ENCODE results near the gene KCNN4. TPM values are rescaled to one million over a fixed set of nuclear protein-coding genes. Genes with fewer than 3 reads are reported as not detected.

KCNN4 gene
- total RNA-seq, 1 experiment from 2014 or later: 3.0 TPM

DNA sequence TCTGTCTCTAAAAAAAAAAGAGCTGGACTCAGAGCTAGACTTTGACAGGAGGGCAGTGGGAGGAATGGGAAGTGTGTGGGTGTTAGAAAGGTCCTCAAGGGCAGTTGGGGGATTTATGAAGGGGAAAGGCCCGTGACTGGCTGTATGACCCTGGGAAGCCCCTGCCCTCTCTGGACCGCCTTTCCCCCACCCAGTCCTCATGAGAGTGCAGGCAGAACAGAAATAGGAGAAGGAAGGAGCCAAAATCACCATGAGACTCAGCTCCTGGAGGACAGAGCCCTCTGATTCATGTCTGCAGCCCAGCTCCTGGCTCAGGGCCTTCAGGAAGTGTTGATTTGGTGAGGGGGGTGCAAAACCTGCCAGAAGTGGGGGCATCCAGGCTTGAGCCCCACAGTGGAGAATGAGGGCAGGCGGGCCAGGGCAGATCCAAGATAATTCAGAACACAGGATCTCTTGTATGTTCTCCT lies 17.3 kb downstream of the KCNN4 start:
- no peak for DNase-seq
- Histone ChIP-seq H3K9me3 (no peaks in the 10 kb centered on the region), H3K4me1 (peaks cover 5% of the 10 kb centered on the region; the same call in 1 of the 2 replicates), H3K36me3 (ENCODE audit: control insufficient read depth, insufficient read depth, low read length) (peaks cover 1% of the 10 kb centered on the region; the same call in 1 of the 2 replicates), H3K4me3 (ENCODE audit: low read depth, low read length) (no peak overlapping the region), H3K27me3 (replicated peaks; ENCODE audit: control insufficient read depth, insufficient read depth, low read length) (no peaks in the 10 kb centered on the region)
- no peak overlapping the region for H3K4me3 Mint-ChIP-seq (ENCODE audit: unreplicated experiment)
- BruUV-seq (replicated peaks): no TSS peak
- intact Hi-C loops (cut with micrococcal nuclease; ENCODE audit: unreplicated experiment): no loop called here
- no peak overlapping the region for H3K27ac Mint-ChIP-seq (ENCODE audit: unreplicated experiment)
- no peaks in the 10 kb centered on the region for H3K27me3 Mint-ChIP-seq (ENCODE audit: insufficient read depth, unreplicated experiment)
- peaks cover 19% of the 10 kb centered on the region for H3K4me1 Mint-ChIP-seq (ENCODE audit: low read depth, unreplicated experiment)
- H3K9me3 Mint-ChIP-seq (ENCODE audit: unreplicated experiment): no peaks in the 10 kb centered on the region
- ChIA-PET POLR2A (interaction anchor here (0.6 kb wide), 1 partner anchor 9 kb away, joined by 3 read pairs; no protein-coding TSS in a partner anchor), CTCF (interaction anchor here (1.5 kb wide), 1 partner anchor 18 kb away, joined by 3 read pairs; no protein-coding TSS in a partner anchor)
- TF ChIP-seq, protein P1, sequence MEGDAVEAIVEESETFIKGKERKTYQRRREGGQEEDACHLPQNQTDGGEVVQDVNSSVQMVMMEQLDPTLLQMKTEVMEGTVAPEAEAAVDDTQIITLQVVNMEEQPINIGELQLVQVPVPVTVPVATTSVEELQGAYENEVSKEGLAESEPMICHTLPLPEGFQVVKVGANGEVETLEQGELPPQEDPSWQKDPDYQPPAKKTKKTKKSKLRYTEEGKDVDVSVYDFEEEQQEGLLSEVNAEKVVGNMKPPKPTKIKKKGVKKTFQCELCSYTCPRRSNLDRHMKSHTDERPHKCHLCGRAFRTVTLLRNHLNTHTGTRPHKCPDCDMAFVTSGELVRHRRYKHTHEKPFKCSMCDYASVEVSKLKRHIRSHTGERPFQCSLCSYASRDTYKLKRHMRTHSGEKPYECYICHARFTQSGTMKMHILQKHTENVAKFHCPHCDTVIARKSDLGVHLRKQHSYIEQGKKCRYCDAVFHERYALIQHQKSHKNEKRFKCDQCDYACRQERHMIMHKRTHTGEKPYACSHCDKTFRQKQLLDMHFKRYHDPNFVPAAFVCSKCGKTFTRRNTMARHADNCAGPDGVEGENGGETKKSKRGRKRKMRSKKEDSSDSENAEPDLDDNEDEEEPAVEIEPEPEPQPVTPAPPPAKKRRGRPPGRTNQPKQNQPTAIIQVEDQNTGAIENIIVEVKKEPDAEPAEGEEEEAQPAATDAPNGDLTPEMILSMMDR (IDR thresholded peaks at IDR 0.05; ENCODE audit: insufficient read depth in 1 of 2, low read depth in 1 of 2, low read length in 1 of 2, severe bottlenecking in 1 of 2, unreplicated experiment in 1 of 2): no peak
- H3K36me3 Mint-ChIP-seq (ENCODE audit: insufficient read depth, unreplicated experiment): peaks cover 11% of the 10 kb centered on the region

GRCh38 chr19:43762814-43763213 lies 18.0 kb downstream of the KCNN4 start:
- POLR2A ChIA-PET: no interaction called here

DNA sequence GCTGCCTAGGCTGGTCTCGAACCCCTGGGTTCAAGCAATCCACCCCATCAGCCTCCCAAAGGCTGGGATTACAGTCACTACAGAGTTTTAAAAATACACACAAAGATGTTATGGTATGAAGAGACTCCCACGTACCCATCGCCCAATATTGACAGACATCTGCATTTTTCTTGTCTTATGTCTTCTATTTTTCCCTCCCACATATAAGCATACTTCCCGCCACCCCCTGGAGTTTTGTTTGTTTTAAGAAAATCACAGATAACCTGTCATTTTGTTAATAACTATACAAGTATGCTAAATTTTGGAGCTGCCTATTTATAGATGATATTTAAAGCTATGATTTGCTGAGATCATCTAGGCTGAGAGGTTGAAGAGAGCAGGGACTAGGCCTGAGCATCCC lies 19.8 kb downstream of the KCNN4 start:
- intact Hi-C loops (cut with micrococcal nuclease; ENCODE audit: unreplicated experiment): no loop called here
- Mint-ChIP-seq H3K36me3 (ENCODE audit: insufficient read depth, unreplicated experiment) (peaks cover 18% of the 10 kb centered on the region), H3K4me1 (ENCODE audit: low read depth, unreplicated experiment) (peaks cover 7% of the 10 kb centered on the region), H3K27me3 (ENCODE audit: insufficient read depth, unreplicated experiment) (no peaks in the 10 kb centered on the region), H3K9me3 (ENCODE audit: unreplicated experiment) (no peaks in the 10 kb centered on the region), H3K4me3 (ENCODE audit: unreplicated experiment) (no peak overlapping the region), H3K27ac (ENCODE audit: unreplicated experiment) (no peak overlapping the region)
- no peak for DNase-seq
- CTCF ChIA-PET: no interaction called here
- TF ChIP-seq, protein P1 (IDR thresholded peaks at IDR 0.05; ENCODE audit: insufficient read depth in 1 of 2, low read depth in 1 of 2, low read length in 1 of 2, severe bottlenecking in 1 of 2, unreplicated experiment in 1 of 2): no peak
- Histone ChIP-seq H3K4me3 (ENCODE audit: low read depth, low read length) (no peak overlapping the region), H3K4me1 (peaks cover 5% of the 10 kb centered on the region; the same call in 1 of the 2 replicates), H3K27me3 (replicated peaks; ENCODE audit: control insufficient read depth, insufficient read depth, low read length) (no peaks in the 10 kb centered on the region), H3K36me3 (ENCODE audit: control insufficient read depth, insufficient read depth, low read length) (no peaks in the 10 kb centered on the region), H3K9me3 (no peaks in the 10 kb centered on the region)
- POLR2A ChIA-PET: no interaction called here
- no TSS peak for BruUV-seq (replicated peaks)

More at GRCh38 chr19:43762814-43763213, 18.0 kb downstream of the KCNN4 start:
- H3K27ac Mint-ChIP-seq (ENCODE audit: unreplicated experiment): no peak overlapping the region
- peaks cover 11% of the 10 kb centered on the region for H3K36me3 Mint-ChIP-seq (ENCODE audit: insufficient read depth, unreplicated experiment)
- BruUV-seq (replicated peaks): no TSS peak
- no peaks in the 10 kb centered on the region for H3K9me3 ChIP-seq
- no peaks in the 10 kb centered on the region for H3K27me3 Mint-ChIP-seq (ENCODE audit: insufficient read depth, unreplicated experiment)
- H3K4me1 ChIP-seq: peaks cover 5% of the 10 kb centered on the region; the same call in 1 of the 2 replicates
- H3K27me3 ChIP-seq (replicated peaks; ENCODE audit: control insufficient read depth, insufficient read depth, low read length): no peaks in the 10 kb centered on the region
- TF ChIP-seq, protein P1 (IDR thresholded peaks at IDR 0.05; ENCODE audit: insufficient read depth in 1 of 2, low read depth in 1 of 2, low read length in 1 of 2, severe bottlenecking in 1 of 2, unreplicated experiment in 1 of 2): no peak
- CTCF ChIA-PET: interaction anchor here (1.5 kb wide), 1 partner anchor 18 kb away, joined by 3 read pairs; no protein-coding TSS in a partner anchor
- intact Hi-C loops (cut with micrococcal nuclease; ENCODE audit: unreplicated experiment): no loop called here
- H3K4me3 Mint-ChIP-seq (ENCODE audit: unreplicated experiment): no peak overlapping the region
- no peaks in the 10 kb centered on the region for H3K9me3 Mint-ChIP-seq (ENCODE audit: unreplicated experiment)
- H3K4me3 ChIP-seq (ENCODE audit: low read depth, low read length): no peak overlapping the region
- H3K36me3 ChIP-seq (ENCODE audit: control insufficient read depth, insufficient read depth, low read length): peaks cover 1% of the 10 kb centered on the region; the same call in 1 of the 2 replicates
- H3K4me1 Mint-ChIP-seq (ENCODE audit: low read depth, unreplicated experiment): peaks cover 19% of the 10 kb centered on the region
- no peak for DNase-seq
